Gastroesophageal sphincter (tissue), 4 donors: Measurements from ENCODE around the gene PARD3B. TPM values are rescaled to one million over a fixed set of nuclear protein-coding genes. Genes with fewer than 3 reads are reported as not detected.

ENCODE experiments used
- ATAC-seq: fragments of 150-250 bp; one replicate; pipeline ENCODE4 v1.9.1; 2016; ENCODE audit warnings: mild to moderate bottlenecking, moderate library complexity
- H3K27ac ChIP-seq, 4 donors: fragments of 200-600 bp; sonication (generic) in 3 of 4; 1 replicate in 3 of 4; 2 replicates in 1 of 4; pipeline ENCODE4 v1.5.1; 2016 to 2019
- H3K27me3 ChIP-seq: fragments of 200-600 bp; sonication (generic); one replicate; pipeline ENCODE4 v1.5.1; 2019
- H3K36me3 ChIP-seq, 2 donors: fragments of 200-600 bp; sonication (generic); one replicate each; pipeline ENCODE4 v1.5.1; 2019; ENCODE audit warnings: control low read depth in 1 of 2
- H3K4me1 ChIP-seq, 3 donors: fragments of 200-600 bp; sonication (generic); 1 replicate in 2 of 3; 2 replicates in 1 of 3; pipeline ENCODE4 v1.5.1; 2016 to 2019; ENCODE audit warnings: control low read depth in 2 of 3
- H3K4me3 ChIP-seq, 2 donors: fragments of 200-600 bp; sonication (generic); one replicate each; pipeline ENCODE4 v1.5.1; 2019; ENCODE audit warnings: mild to moderate bottlenecking in 1 of 2, moderate library complexity in 1 of 2
- H3K9me3 ChIP-seq, 3 donors: fragments of 200-600 bp; sonication (generic); one replicate each; pipeline ENCODE4 v1.5.1; 2017 to 2019; ENCODE audit warnings: control low read depth in 2 of 3
- EP300 ChIP-seq: sonication (generic); formaldehyde crosslinking; IDR thresholded peaks from one replicate; pipeline ENCODE4 v1.6.1; 2017; ENCODE audit warnings: antibody characterized with exemption, mild to moderate bottlenecking
- POLR2A ChIP-seq, 2 donors: fragments of 450-650 bp; IDR thresholded peaks; one replicate each; pipeline ENCODE4 v1.6.1; 2017; ENCODE audit warnings: antibody characterized with exemption in 2 of 2, mild to moderate bottlenecking in 2 of 2, moderate library complexity in 1 of 2
- POLR2AphosphoS5 ChIP-seq: sonication (generic); formaldehyde crosslinking; IDR thresholded peaks from one replicate; pipeline ENCODE4 v1.6.1; 2017; ENCODE audit warnings: antibody characterized with exemption
- WGBS, 2 donors: methylation state at CpG; one replicate each; pipeline ENCODE4 v1.1.5; 2018; ENCODE audit warnings: low coverage in 1 of 2; 5-methylcytosine and 5-hydroxymethylcytosine counted together
- total RNA-seq, 4 donors: library from RNA; depleted of rRNA; stranded (reverse); fragments of >200 nt; gene quantifications; one replicate each; pipeline ENCODE4 v1.1.0, GENCODE V29; 2016
- TF ChIP-seq, protein P1 (sequence below), 4 experiments: fragments of 200-600 bp in 2 of 4; fragments of 450-650 bp in 2 of 4; sonication (generic) in 1 of 4; IDR thresholded peaks; one replicate each; pipeline ENCODE4 v1.5.1; 2017 to 2019; ENCODE audit warnings: antibody characterized with exemption in 4 of 4, mild to moderate bottlenecking in 2 of 4, moderate library complexity in 2 of 4

The PARD3B gene
- total RNA-seq, 4 donors from 2014 or later, result 29.6 to 42.2 (median 41.0) TPM

- Histone ChIP-seq H3K9me3 (no peaks in the 10 kb centered on the region), H3K36me3 (no peaks in the 10 kb centered on the region), H3K27me3 (no peaks in the 10 kb centered on the region), H3K27ac (no peak overlapping the region), H3K4me1 (peaks cover 4 to 66% (median 9%) of the 10 kb centered on the region in 3 donors), H3K4me3 (no peak overlapping the region)
- WGBS, 2 donors, result 86 to 100% methylated on average over 1 of the region's 1 CpG
- ATAC-seq, result no peak
- TF ChIP-seq, protein P1, sequence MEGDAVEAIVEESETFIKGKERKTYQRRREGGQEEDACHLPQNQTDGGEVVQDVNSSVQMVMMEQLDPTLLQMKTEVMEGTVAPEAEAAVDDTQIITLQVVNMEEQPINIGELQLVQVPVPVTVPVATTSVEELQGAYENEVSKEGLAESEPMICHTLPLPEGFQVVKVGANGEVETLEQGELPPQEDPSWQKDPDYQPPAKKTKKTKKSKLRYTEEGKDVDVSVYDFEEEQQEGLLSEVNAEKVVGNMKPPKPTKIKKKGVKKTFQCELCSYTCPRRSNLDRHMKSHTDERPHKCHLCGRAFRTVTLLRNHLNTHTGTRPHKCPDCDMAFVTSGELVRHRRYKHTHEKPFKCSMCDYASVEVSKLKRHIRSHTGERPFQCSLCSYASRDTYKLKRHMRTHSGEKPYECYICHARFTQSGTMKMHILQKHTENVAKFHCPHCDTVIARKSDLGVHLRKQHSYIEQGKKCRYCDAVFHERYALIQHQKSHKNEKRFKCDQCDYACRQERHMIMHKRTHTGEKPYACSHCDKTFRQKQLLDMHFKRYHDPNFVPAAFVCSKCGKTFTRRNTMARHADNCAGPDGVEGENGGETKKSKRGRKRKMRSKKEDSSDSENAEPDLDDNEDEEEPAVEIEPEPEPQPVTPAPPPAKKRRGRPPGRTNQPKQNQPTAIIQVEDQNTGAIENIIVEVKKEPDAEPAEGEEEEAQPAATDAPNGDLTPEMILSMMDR (IDR thresholded peaks at IDR 0.05), result no peak
- no peak for TF ChIP-seq POLR2AphosphoS5
- TF ChIP-seq POLR2A (IDR thresholded peaks at IDR 0.05), result no peak
- no peak for TF ChIP-seq EP300
Observed at GRCh38 chr2:204613635-204614034, 68.4 kb downstream of the PARD3B start.

GRCh38 chr2:204615456-204615855 lies 70.2 kb downstream of the PARD3B start:
- no peak overlapping the region for H3K4me3 ChIP-seq
- WGBS, 2 donors, result 30 to 31% methylated on average over 4 of the region's 4 CpGs
- no peaks in the 10 kb centered on the region for H3K27me3 ChIP-seq
- TF ChIP-seq, protein P1 (IDR thresholded peaks at IDR 0.05), result no peak
- TF ChIP-seq EP300 (no peak), POLR2AphosphoS5 (no peak), POLR2A (IDR thresholded peaks at IDR 0.05) (no peak)
- no peak overlapping the region for H3K27ac ChIP-seq
- no peaks in the 10 kb centered on the region for H3K9me3 ChIP-seq
- ATAC-seq, result no peak
- no peaks in the 10 kb centered on the region for H3K36me3 ChIP-seq
- peaks cover 0 to 60% (median 7%) of the 10 kb centered on the region in 3 donors for H3K4me1 ChIP-seq

DNA sequence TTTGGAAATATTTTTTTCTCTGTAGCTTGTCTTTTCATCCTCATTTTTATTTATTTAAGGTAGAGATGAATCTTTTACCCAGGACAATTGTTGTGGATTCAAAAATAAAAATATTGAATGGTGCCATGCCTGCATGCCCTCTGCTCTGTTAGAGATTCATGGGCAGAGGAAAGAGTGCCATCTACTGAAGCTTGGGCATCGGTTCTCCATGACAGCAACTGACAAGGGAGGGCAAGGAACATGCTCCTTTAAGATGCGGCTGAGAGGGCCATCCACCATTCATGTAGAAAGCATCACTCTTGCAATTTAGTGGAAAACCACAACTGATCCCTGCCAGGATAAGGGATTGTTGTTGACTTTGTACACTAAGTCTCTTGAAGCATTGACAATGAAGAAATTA lies 79.9 kb downstream of the PARD3B start:
- no peak for ATAC-seq
- TF ChIP-seq EP300, result no peak
- TF ChIP-seq POLR2A (IDR thresholded peaks at IDR 0.05), result no peak
- TF ChIP-seq, protein P1 (IDR thresholded peaks at IDR 0.05), result peak in 2 of 4 experiments; percentile 7 to 33
- TF ChIP-seq POLR2AphosphoS5, result no peak
- 81 to 100% methylated on average over 2 of the region's 2 CpGs for WGBS, 2 donors
- Histone ChIP-seq H3K4me3 (no peak overlapping the region), H3K9me3 (no peaks in the 10 kb centered on the region), H3K36me3 (no peaks in the 10 kb centered on the region), H3K4me1 (peaks cover 0 to 13% (median 0%) of the 10 kb centered on the region in 3 donors), H3K27ac (no peak overlapping the region), H3K27me3 (no peaks in the 10 kb centered on the region)

- H3K36me3 ChIP-seq, result no peaks in the 10 kb centered on the region
- no peaks in the 10 kb centered on the region for H3K9me3 ChIP-seq
- H3K27ac ChIP-seq, result no peak overlapping the region
- no peak for ATAC-seq
- H3K4me1 ChIP-seq, result no peaks in the 10 kb centered on the region
- TF ChIP-seq POLR2A (IDR thresholded peaks at IDR 0.05), result no peak
- TF ChIP-seq, protein P1 (IDR thresholded peaks at IDR 0.05), result no peak
- no peak for TF ChIP-seq POLR2AphosphoS5
- no peak for TF ChIP-seq EP300
- WGBS, 2 donors, result 41 to 47% methylated on average over 7 of the region's 7 CpGs
- no peaks in the 10 kb centered on the region for H3K27me3 ChIP-seq
- no peak overlapping the region for H3K4me3 ChIP-seq
Observed at GRCh38 chr2:204628926-204629712, 83.8 kb downstream of the PARD3B start.

GRCh38 chr2:204632410-204632809 lies 87.1 kb downstream of the PARD3B start:
- ATAC-seq, result no peak
- no peaks in the 10 kb centered on the region for H3K36me3 ChIP-seq
- H3K4me1 ChIP-seq, result no peaks in the 10 kb centered on the region
- no peak overlapping the region for H3K4me3 ChIP-seq
- TF ChIP-seq EP300, result no peak
- no peak for TF ChIP-seq POLR2A (IDR thresholded peaks at IDR 0.05)
- TF ChIP-seq, protein P1 (IDR thresholded peaks at IDR 0.05), result no peak
- TF ChIP-seq POLR2AphosphoS5, result no peak
- no peaks in the 10 kb centered on the region for H3K27me3 ChIP-seq
- WGBS, 2 donors, result 73% methylated on average over 2 of the region's 3 CpGs; no CpG with 5 or more reads in 1 of the 2 donors
- no peak overlapping the region for H3K27ac ChIP-seq
- H3K9me3 ChIP-seq, result no peaks in the 10 kb centered on the region
